Measurements from ENCODE around the gene ATF2. TPM values are rescaled to one million over a fixed set of nuclear protein-coding genes. Genes with fewer than 3 reads are reported as not detected.

ATF2 gene
- polyA plus RNA-seq, 3 donors, result 17.4 to 24.0 (median 22.1) TPM

DNA sequence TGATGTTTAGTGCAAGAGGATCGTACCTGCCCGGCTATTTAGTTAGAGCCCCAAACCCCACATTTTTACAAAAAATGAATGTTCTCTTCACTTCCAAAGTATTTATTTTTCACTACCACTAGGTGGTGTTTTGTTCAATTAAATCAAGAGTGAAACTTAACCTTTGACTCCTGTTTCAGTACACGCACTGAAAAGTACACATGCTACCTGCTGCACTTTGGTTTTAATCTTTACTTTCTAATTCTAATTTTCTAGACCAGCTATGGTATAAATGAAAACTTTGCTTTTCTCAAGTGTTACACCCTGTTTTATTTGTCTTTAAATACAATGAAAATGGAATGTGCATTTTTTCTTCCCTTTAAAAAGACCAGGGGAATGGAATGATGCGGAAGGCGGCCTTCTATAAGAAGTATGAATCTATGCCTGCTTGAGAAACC is 131.4 kb downstream of the ATF2 start:
- intact Hi-C loops (cut with micrococcal nuclease), result no loop called here
- no CpG with 5 or more reads among the region's 5 CpGs for WGBS (ENCODE audit: insufficient coverage)
- peak in 2 of 3 donors; percentile 8 to 23 for DNase-seq
- Mint-ChIP-seq H3K27ac (peak overlapping the region in 1 of 7 donors; percentile 60), H3K4me3 (peak overlapping the region in 1 of 2 donors; percentile 73), H3K36me3 (no peaks in the 10 kb centered on the region), H3K9me3 (peaks cover 0 to 3% (median 0%) of the 10 kb centered on the region in 7 donors), H3K27me3 (ENCODE audit: low read depth in 3 of 3) (peaks cover 0 to 2% (median 0%) of the 10 kb centered on the region in 3 donors), H3K4me1 (peaks cover 17% of the 10 kb centered on the region)
- peak overlapping the region; percentile 59 for H2AFZ ChIP-seq (ENCODE audit: insufficient read depth, low read depth, low read length, poor library complexity, severe bottlenecking)
- no peaks in the 10 kb centered on the region for H3K36me3 ChIP-seq (replicated peaks in 1 of 2; ENCODE audit: control insufficient read depth in 1 of 2, insufficient read depth in 2 of 2, low read length in 2 of 2)
- peak overlapping the region; percentile 26 for H3K4me2 ChIP-seq (replicated peaks; ENCODE audit: extremely low read depth, low read length, poor library complexity, severe bottlenecking)
- peaks cover 15 to 18% of the 10 kb centered on the region in 2 donors for H3K4me1 ChIP-seq (ENCODE audit: control insufficient read depth in 1 of 2, insufficient read depth in 2 of 2, low read length in 2 of 2)
- H3K9me3 ChIP-seq (replicated peaks in 1 of 2; ENCODE audit: control insufficient read depth in 1 of 2, insufficient read depth in 1 of 2, low read length in 2 of 2), result no peaks in the 10 kb centered on the region
- TF ChIP-seq, protein P1, sequence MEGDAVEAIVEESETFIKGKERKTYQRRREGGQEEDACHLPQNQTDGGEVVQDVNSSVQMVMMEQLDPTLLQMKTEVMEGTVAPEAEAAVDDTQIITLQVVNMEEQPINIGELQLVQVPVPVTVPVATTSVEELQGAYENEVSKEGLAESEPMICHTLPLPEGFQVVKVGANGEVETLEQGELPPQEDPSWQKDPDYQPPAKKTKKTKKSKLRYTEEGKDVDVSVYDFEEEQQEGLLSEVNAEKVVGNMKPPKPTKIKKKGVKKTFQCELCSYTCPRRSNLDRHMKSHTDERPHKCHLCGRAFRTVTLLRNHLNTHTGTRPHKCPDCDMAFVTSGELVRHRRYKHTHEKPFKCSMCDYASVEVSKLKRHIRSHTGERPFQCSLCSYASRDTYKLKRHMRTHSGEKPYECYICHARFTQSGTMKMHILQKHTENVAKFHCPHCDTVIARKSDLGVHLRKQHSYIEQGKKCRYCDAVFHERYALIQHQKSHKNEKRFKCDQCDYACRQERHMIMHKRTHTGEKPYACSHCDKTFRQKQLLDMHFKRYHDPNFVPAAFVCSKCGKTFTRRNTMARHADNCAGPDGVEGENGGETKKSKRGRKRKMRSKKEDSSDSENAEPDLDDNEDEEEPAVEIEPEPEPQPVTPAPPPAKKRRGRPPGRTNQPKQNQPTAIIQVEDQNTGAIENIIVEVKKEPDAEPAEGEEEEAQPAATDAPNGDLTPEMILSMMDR (IDR thresholded peaks at IDR 0.05), result peak; percentile 74
- H3K79me2 ChIP-seq (ENCODE audit: insufficient read depth, low read length), result no peaks in the 10 kb centered on the region
- no peaks in the 10 kb centered on the region for H3K27me3 ChIP-seq (ENCODE audit: control insufficient read depth in 2 of 2, insufficient read depth in 2 of 2, low read length in 2 of 2)
- H3K4me3 ChIP-seq (replicated peaks in 1 of 3; ENCODE audit: low read depth in 2 of 3, low read length in 3 of 3), result peak overlapping the region in 1 of 3 experiments; percentile 18
- no peak overlapping the region for H3K27ac ChIP-seq (ENCODE audit: low read depth in 1 of 2, low read length in 2 of 2)
- no peaks in the 10 kb centered on the region for H4K20me1 ChIP-seq (ENCODE audit: insufficient read depth, low read length)
- H3K9ac ChIP-seq (ENCODE audit: insufficient read depth, low read length, poor library complexity, severe bottlenecking), result no peak overlapping the region

DNA sequence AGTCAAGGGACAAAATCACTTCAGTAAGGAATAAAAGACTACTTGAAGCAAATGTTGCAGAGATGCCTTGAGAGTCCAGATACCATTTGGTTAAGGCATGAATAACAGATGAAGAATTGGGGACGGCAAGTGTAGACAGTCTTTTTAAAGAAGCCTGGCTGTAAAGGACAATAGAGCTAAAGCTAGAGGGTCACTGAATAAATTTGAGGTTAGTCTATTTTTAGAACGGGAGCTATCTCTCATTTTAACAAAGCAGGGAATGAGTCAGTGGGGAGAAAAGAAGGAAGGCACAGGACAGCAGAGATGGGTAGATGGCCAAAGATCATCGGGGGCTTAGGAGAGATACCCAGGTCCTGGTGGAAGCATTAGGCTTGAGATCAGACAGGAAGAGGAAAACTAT is 132.2 kb downstream of the ATF2 start:
- Mint-ChIP-seq H3K4me3 (no peak overlapping the region), H3K36me3 (no peaks in the 10 kb centered on the region), H3K27me3 (ENCODE audit: low read depth in 3 of 3) (peaks cover 0 to 2% (median 0%) of the 10 kb centered on the region in 3 donors), H3K27ac (peak overlapping the region in 3 of 7 donors; percentile 25 to 50 (median 31)), H3K4me1 (peaks cover 18% of the 10 kb centered on the region), H3K9me3 (peaks cover 0 to 3% (median 0%) of the 10 kb centered on the region in 7 donors)
- no peak overlapping the region for H3K9ac ChIP-seq (ENCODE audit: insufficient read depth, low read length, poor library complexity, severe bottlenecking)
- H3K9me3 ChIP-seq (replicated peaks in 1 of 2; ENCODE audit: control insufficient read depth in 1 of 2, insufficient read depth in 1 of 2, low read length in 2 of 2), result no peaks in the 10 kb centered on the region
- H4K20me1 ChIP-seq (ENCODE audit: insufficient read depth, low read length), result no peaks in the 10 kb centered on the region
- intact Hi-C loops (cut with micrococcal nuclease), result no loop called here
- TF ChIP-seq, protein P1 (IDR thresholded peaks at IDR 0.05), result no peak
- DNase-seq, result no peak
- peak overlapping the region; percentile 26 for H3K4me2 ChIP-seq (replicated peaks; ENCODE audit: extremely low read depth, low read length, poor library complexity, severe bottlenecking)
- H3K36me3 ChIP-seq (replicated peaks in 1 of 2; ENCODE audit: control insufficient read depth in 1 of 2, insufficient read depth in 2 of 2, low read length in 2 of 2), result no peaks in the 10 kb centered on the region
- no peak overlapping the region for H2AFZ ChIP-seq (ENCODE audit: insufficient read depth, low read depth, low read length, poor library complexity, severe bottlenecking)
- WGBS (ENCODE audit: insufficient coverage), result 62% methylated on average over 3 of the region's 3 CpGs
- no peaks in the 10 kb centered on the region for H3K27me3 ChIP-seq (ENCODE audit: control insufficient read depth in 2 of 2, insufficient read depth in 2 of 2, low read length in 2 of 2)
- H3K79me2 ChIP-seq (ENCODE audit: insufficient read depth, low read length), result no peaks in the 10 kb centered on the region
- H3K4me1 ChIP-seq (ENCODE audit: control insufficient read depth in 1 of 2, insufficient read depth in 2 of 2, low read length in 2 of 2), result peaks cover 15 to 18% of the 10 kb centered on the region in 2 donors
- H3K4me3 ChIP-seq (replicated peaks in 1 of 3; ENCODE audit: low read depth in 2 of 3, low read length in 3 of 3), result peak overlapping the region in 1 of 3 experiments; percentile 18
- peak overlapping the region in 1 of 2 donors; percentile 37 for H3K27ac ChIP-seq (ENCODE audit: low read depth in 1 of 2, low read length in 2 of 2)
